A549 (cell line): ENCODE data around the gene EPYC. TPM values are rescaled to one million over a fixed set of nuclear protein-coding genes. Genes with fewer than 3 reads are reported as not detected.

Experiments used
- ATAC-seq, 2 experiments: fragments of 200-7000 bp in 1 of 2; fragments of >200 bp in 1 of 2; cut with Nextera tagmentation in 1 of 2; cut with Tn5 transposase in 1 of 2; 3 replicates each; pipeline versions ENCODE4 v1.8.0 to v1.9.1; 2018 to 2020; ENCODE audit warnings: mild to moderate bottlenecking in 1 of 2, moderate library complexity in 1 of 2
- CTCF ChIA-PET: fragments of 300-600 bp; sonication (Branson Sonifier 250); formaldehyde crosslinking; extraction: SDS; loops from one replicate; lab custom pipeline; 2021; ENCODE audit warnings: antibody characterized with exemption, inconsistent platforms; lab: Yijun Ruan, JAX
- POLR2A ChIA-PET: fragments of 350-600 bp; formaldehyde crosslinking; extraction: SDS; loops from one replicate; lab custom pipeline; 2021; ENCODE audit warnings: antibody characterized with exemption, inconsistent platforms; lab: Yijun Ruan, JAX
- DNase-seq, 2 experiments: peaks; one replicate each; pipeline versions ENCODE4 v3.0.0 to v3.0.0-alpha.2; 2011 to 2016; ENCODE audit warnings: low read depth in 1 of 2, low spot score in 1 of 2
- FAIRE-seq: peaks from 2 replicates; lab custom pipeline; 2011; peaks lifted over from hg19 to GRCh38; lab: Jason Lieb, UNC
- H3K27ac ChIP-seq, 2 experiments: fragments of >200 bp; sonication (Bioruptor Twin); formaldehyde crosslinking; 3 replicates each; pipeline ENCODE4 v1.5.1; 2016 to 2017
- H3K4me1 ChIP-seq: fragments of >200 bp; sonication (Bioruptor Twin); formaldehyde crosslinking; 3 replicates; pipeline ENCODE4 v1.6.1; 2016
- H3K4me2 ChIP-seq: fragments of >200 bp; sonication (Bioruptor Twin); formaldehyde crosslinking; 3 replicates; pipeline ENCODE4 v1.6.1; 2016
- H3K4me3 ChIP-seq: fragments of >200 bp; sonication (Bioruptor Twin); formaldehyde crosslinking; 3 replicates; pipeline ENCODE4 v1.5.1; 2016
- H3K9me3 ChIP-seq: fragments of >200 bp; sonication (Bioruptor Twin); formaldehyde crosslinking; 3 replicates; pipeline ENCODE4 v1.6.1; 2016
- ATOH8 ChIP-seq: fragments of 250-450 bp; sonication (Bioruptor Pico); IDR thresholded peaks from 2 replicates; pipeline ENCODE4 v1.5.0; 2020; ENCODE audit warnings: low read depth, mild to moderate bottlenecking, moderate library complexity
- BCL3 ChIP-seq: fragments of >200 bp; sonication (Bioruptor Twin); formaldehyde crosslinking; IDR thresholded peaks from 3 replicates; pipeline ENCODE4 v1.6.1; 2016
- BHLHE40 ChIP-seq: IDR thresholded peaks from 2 replicates; pipeline ENCODE4 v1.6.1; 2012; ENCODE audit warnings: low read depth, low read length, inconsistent platforms
- CBX2 ChIP-seq: fragments of 200-600 bp; sonication (generic); IDR thresholded peaks from 2 replicates; pipeline ENCODE4 v1.6.1; 2016; ENCODE audit warnings: low read depth, mild to moderate bottlenecking, borderline replicate concordance
- CBX8 ChIP-seq: fragments of 200-600 bp; sonication (generic); IDR thresholded peaks from 2 replicates; pipeline ENCODE4 v1.6.1; 2016
- CTCF ChIP-seq: fragments of >200 bp; sonication (Bioruptor Twin); formaldehyde crosslinking; IDR thresholded peaks from 3 replicates; pipeline ENCODE4 v1.5.1; 2016
- EHF ChIP-seq: fragments of 250-450 bp; sonication (Bioruptor Pico); IDR thresholded peaks from 2 replicates; pipeline ENCODE4 v1.5.0; 2020; ENCODE audit warnings: mild to moderate bottlenecking
- ELK1 ChIP-seq: fragments of 150-350 bp; IDR thresholded peaks from 2 replicates; pipeline ENCODE4 v1.6.1; 2014; ENCODE audit warnings: low read depth, mild to moderate bottlenecking, low read length
- ESRRA ChIP-seq: fragments of 150-350 bp; IDR thresholded peaks from 2 replicates; pipeline ENCODE4 v1.6.1; 2014; ENCODE audit warnings: mild to moderate bottlenecking, low read length, borderline replicate concordance
- GATA3 ChIP-seq: IDR thresholded peaks from 2 replicates; pipeline ENCODE4 v1.6.1; 2012; ENCODE audit warnings: borderline replicate concordance
- HEYL ChIP-seq: fragments of 250-450 bp; sonication (Bioruptor Pico); IDR thresholded peaks from 2 replicates; pipeline ENCODE4 v1.8.0; 2021; ENCODE audit warnings: mild to moderate bottlenecking, moderate library complexity
- HMGXB4 ChIP-seq: fragments of 250-450 bp; sonication (Bioruptor Pico); IDR thresholded peaks from 2 replicates; pipeline ENCODE4 v1.5.0; 2021; ENCODE audit warnings: mild to moderate bottlenecking, moderate library complexity, borderline replicate concordance
- HOXB5 ChIP-seq: fragments of 250-450 bp; sonication (Bioruptor Pico); IDR thresholded peaks from 2 replicates; pipeline ENCODE4 v1.5.0; 2020; ENCODE audit warnings: mild to moderate bottlenecking, moderate library complexity
- JUNB ChIP-seq: fragments of >200 bp; sonication (Bioruptor Twin); formaldehyde crosslinking; IDR thresholded peaks from 2 replicates; pipeline ENCODE4 v1.6.1; 2016
- KDM1A ChIP-seq: fragments of 200-600 bp; sonication (generic); IDR thresholded peaks from 2 replicates; pipeline ENCODE4 v1.6.1; 2016; ENCODE audit warnings: low read depth, mild to moderate bottlenecking
- KDM5A ChIP-seq: fragments of 200-600 bp; sonication (generic); IDR thresholded peaks from 2 replicates; pipeline ENCODE4 v1.6.1; 2016; ENCODE audit warnings: antibody characterized with exemption, mild to moderate bottlenecking
- MAX ChIP-seq: IDR thresholded peaks from 2 replicates; pipeline ENCODE4 v1.6.1; 2012
- MYC ChIP-seq: IDR thresholded peaks from 2 replicates; pipeline ENCODE4 v1.6.1; 2012; ENCODE audit warnings: mild to moderate bottlenecking, inconsistent platforms, low read length, improper control_type of control experiment, borderline replicate concordance
- RCOR1 ChIP-seq: fragments of 150-350 bp; IDR thresholded peaks from 2 replicates; pipeline ENCODE4 v1.6.1; 2014; ENCODE audit warnings: antibody characterized with exemption, low read length, low read depth
- RFX5 ChIP-seq: fragments of 450-650 bp; IDR thresholded peaks from 2 replicates; pipeline ENCODE4 v1.7.1; 2014; ENCODE audit warnings: antibody characterized with exemption, mild to moderate bottlenecking, moderate library complexity
- SMC3 ChIP-seq: fragments of >200 bp; sonication (Bioruptor Twin); formaldehyde crosslinking; IDR thresholded peaks from 3 replicates; pipeline ENCODE4 v1.6.1; 2018; ENCODE audit warnings: inconsistent platforms
- TFCP2L1 ChIP-seq: fragments of 250-450 bp; sonication (Bioruptor Pico); IDR thresholded peaks from 2 replicates; pipeline ENCODE4 v1.5.0; 2021; ENCODE audit warnings: mild to moderate bottlenecking
- USF2 ChIP-seq: fragments of 450-650 bp; IDR thresholded peaks from 2 replicates; pipeline ENCODE4 v1.6.1; 2014; ENCODE audit warnings: antibody characterized with exemption
- WGBS: methylation state at CpG from one replicate; pipeline ENCODE4 v1.1.6; 2017; ENCODE audit errors: missing lambda C conversion rate; 5-methylcytosine and 5-hydroxymethylcytosine counted together
- polyA plus RNA-seq, 4 experiments: library from polyadenylated mRNA; depleted of rRNA in 3 of 4; stranded (reverse); fragments of >200 nt; fragmentation: RNase III in 1 of 4; extraction: RNeasy Plus Mini Kit Qiagen cat#74134 plus additional on column Dnase treatment in 1 of 4; gene quantifications; 2 replicates in 3 of 4; 3 replicates in 1 of 4; pipeline ENCODE4 v1.2.3, GENCODE V29; 2011 to 2017

Gene EPYC
- polyA plus RNA-seq, 2 of the 4 experiments (the other 2 are of a cell fraction), result not detected

GRCh38 chr12:90958347-90958746 is 46.4 kb downstream of the EPYC start:
- FAIRE-seq (no peak), ATAC-seq (no peak), DNase-seq (no peak)
- no peak overlapping the region for H3K4me2 ChIP-seq
- H3K27ac ChIP-seq, result no peak overlapping the region
- H3K4me1 ChIP-seq, result peaks cover 3% of the 10 kb centered on the region; the same call in 1 of the 3 replicates
- TF ChIP-seq KDM1A, result no peak
- TF ChIP-seq ATOH8 (CRISPR knock-in tag), result no peak
- TF ChIP-seq EHF (CRISPR knock-in tag), result no peak
- TF ChIP-seq CTCF, result no peak
- ChIA-PET CTCF (interaction anchor here (0.6 to 1.8 kb wide), 10 partner anchors 9 to 1941 kb away, joined by 3 to 18 read pairs (median 4); no protein-coding TSS in a partner anchor), POLR2A (no interaction called here)
- WGBS, result 59% methylated on average over 3 of the region's 3 CpGs
- H3K9me3 ChIP-seq, result no peaks in the 10 kb centered on the region
- no peak overlapping the region for H3K4me3 ChIP-seq

- 88% methylated on average over 17 of the region's 22 CpGs for WGBS
- Histone ChIP-seq H3K9me3 (no peaks in the 10 kb centered on the region), H3K4me1 (peaks cover 10% of the 10 kb centered on the region; the same call in 2 of the 3 replicates), H3K4me3 (no peak within 1 kb of the TSS), H3K4me2 (no peak within 1 kb of the TSS), H3K27ac (no peak within 1 kb of the TSS)
- no peak for DNase-seq
- ChIA-PET CTCF (interaction anchor here (2.4 kb wide), 1 partner anchor 10 kb away, joined by 11 read pairs; no protein-coding TSS in a partner anchor), POLR2A (no interaction called here)
- TF ChIP-seq MAX, result no peak
- TF ChIP-seq BHLHE40, result no peak
- no peak for TF ChIP-seq RFX5
- TF ChIP-seq USF2, result no peak
- no peak for TF ChIP-seq HMGXB4 (CRISPR knock-in tag)
- TF ChIP-seq KDM5A, result no peak
- TF ChIP-seq CBX8, result no peak
- TF ChIP-seq JUNB, result no peak
- no peak for TF ChIP-seq HEYL
- TF ChIP-seq ATOH8 (CRISPR knock-in tag), result no peak
- no peak for TF ChIP-seq CBX2
- TF ChIP-seq ESRRA, result no peak
- no peak for TF ChIP-seq SMC3
- FAIRE-seq, result no peak
- no peak for ATAC-seq
Observed at GRCh38 chr12:90954921-90955320, 49.9 kb downstream of the EPYC start, which contains the start of gene CCER1. TSS of gene CCER1 (minus strand) at chr12:90955176. CDS start at chr12:90954742, 434 bp downstream.

- H3K9me3 ChIP-seq, result no peaks in the 10 kb centered on the region
- ChIA-PET CTCF (interaction anchor here (2.0 to 2.4 kb wide), 2 partner anchors 10 to 401 kb away, joined by 5 to 11 read pairs; no protein-coding TSS in a partner anchor), POLR2A (no interaction called here)
- FAIRE-seq, result no peak
- H3K27ac ChIP-seq, result no peak overlapping the region
- 92% methylated on average over 23 of the region's 25 CpGs for WGBS
- ATAC-seq, result no peak
- H3K4me2 ChIP-seq, result no peak overlapping the region
- H3K4me1 ChIP-seq, result peaks cover 10% of the 10 kb centered on the region; the same call in 2 of the 3 replicates
- no peak overlapping the region for H3K4me3 ChIP-seq
- DNase-seq, result no peak
- TF ChIP-seq HOXB5 (CRISPR knock-in tag) (no peak), KDM1A (no peak), MYC (no peak), RCOR1 (no peak), GATA3 (no peak), CBX8 (no peak), ATOH8 (CRISPR knock-in tag) (no peak), TFCP2L1 (CRISPR knock-in tag) (no peak), BCL3 (no peak), ELK1 (no peak)
Observed at GRCh38 chr12:90954428-90954827, 50.3 kb downstream of the EPYC start.
